Osteoblast (primary cell): Measurements from ENCODE around the gene GNL1. TPM values are rescaled to one million over a fixed set of nuclear protein-coding genes. Genes with fewer than 3 reads are reported as not detected.
A peak's percentile ranks its signal among the peaks of the same experiment; 100 is the strongest.

Experiments used
- DNase-seq: peaks from one replicate; pipeline ENCODE4 v3.0.0; 2011; ENCODE audit warnings: low spot score, mixed read lengths; ENCODE audit not compliant: insufficient read length; ENCODE audit errors: missing footprints
- H2AFZ ChIP-seq: 2 replicates; pipeline ENCODE4 v1.6.0; 2011; ENCODE audit warnings: mild to moderate bottlenecking, low read length
- H3K27ac ChIP-seq: 2 replicates; pipeline ENCODE4 v1.5.1; 2011; ENCODE audit warnings: mild to moderate bottlenecking, low read depth, low read length, moderate library complexity
- H3K27me3 ChIP-seq: 2 replicates; pipeline ENCODE4 v1.6.0; 2012; ENCODE audit warnings: mild to moderate bottlenecking, control low read depth, inconsistent platforms, low read length, moderate library complexity; ENCODE audit not compliant: insufficient read depth
- H3K36me3 ChIP-seq: 2 replicates; pipeline ENCODE4 v1.5.1; 2011; ENCODE audit warnings: mild to moderate bottlenecking, low read length, control low read depth, moderate library complexity; ENCODE audit not compliant: insufficient read depth
- H3K4me1 ChIP-seq: 2 replicates; pipeline ENCODE4 v1.5.1; 2011; ENCODE audit warnings: mild to moderate bottlenecking, low read length, control low read depth, moderate library complexity; ENCODE audit not compliant: insufficient read depth
- H3K4me2 ChIP-seq: 2 replicates; pipeline ENCODE4 v1.6.0; 2011; ENCODE audit warnings: mild to moderate bottlenecking, low read length; ENCODE audit not compliant: insufficient read depth
- H3K4me3 ChIP-seq: fragments of 200-600 bp; sonication (generic); 3 replicates; pipeline ENCODE4 v1.5.1; 2012; ENCODE audit warnings: mild to moderate bottlenecking, low read length, inconsistent platforms; ENCODE audit not compliant: insufficient read depth
- H3K79me2 ChIP-seq: 2 replicates; pipeline ENCODE4 v1.6.0; 2012; ENCODE audit warnings: mild to moderate bottlenecking, low read length, control low read depth, inconsistent platforms; ENCODE audit not compliant: insufficient read depth
- H3K9me3 ChIP-seq: 2 replicates; pipeline ENCODE4 v1.5.1; 2011; ENCODE audit warnings: low read depth, low read length, control low read depth
- H4K20me1 ChIP-seq: 2 replicates; pipeline ENCODE4 v1.6.0; 2012; ENCODE audit warnings: mild to moderate bottlenecking, low read length, control low read depth; ENCODE audit not compliant: insufficient read depth
- total RNA-seq: library from RNA; depleted of rRNA; stranded (reverse); fragments of >200 nt; gene quantifications from 2 replicates; pipeline ENCODE4 v1.2.3, GENCODE V29; 2012
- TF ChIP-seq, protein P1 (sequence below): IDR thresholded peaks from 2 replicates; pipeline ENCODE4 v1.5.1; 2011; ENCODE audit warnings: mild to moderate bottlenecking, low read depth, low read length, moderate library complexity; ENCODE audit errors: extremely low read depth

GNL1 gene
- total RNA-seq, 1 donor: 56.5 TPM

DNA sequence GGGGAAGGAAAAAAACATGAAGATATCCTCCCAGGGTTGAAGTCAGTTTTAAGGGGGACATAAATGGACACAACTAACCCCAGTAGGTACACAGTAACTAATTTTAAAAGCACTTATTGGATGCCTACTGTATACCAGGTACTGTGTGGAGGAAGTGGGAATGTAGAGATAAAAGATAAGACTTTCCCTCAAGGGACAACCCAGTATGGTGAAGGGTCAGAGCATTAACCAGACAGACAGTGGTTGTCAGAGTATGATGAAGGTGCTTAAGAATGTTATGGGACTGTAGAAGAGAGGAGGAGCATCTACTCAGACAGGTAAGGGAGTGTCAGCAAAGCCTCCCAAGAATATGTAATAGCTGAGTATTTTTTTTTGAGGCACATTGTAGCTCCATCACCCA, 15.9 kb upstream of the GNL1 start:
- Histone ChIP-seq H3K27ac (peak overlapping the region; percentile 98), H3K4me1 (peaks cover 23% of the 10 kb centered on the region)

DNA sequence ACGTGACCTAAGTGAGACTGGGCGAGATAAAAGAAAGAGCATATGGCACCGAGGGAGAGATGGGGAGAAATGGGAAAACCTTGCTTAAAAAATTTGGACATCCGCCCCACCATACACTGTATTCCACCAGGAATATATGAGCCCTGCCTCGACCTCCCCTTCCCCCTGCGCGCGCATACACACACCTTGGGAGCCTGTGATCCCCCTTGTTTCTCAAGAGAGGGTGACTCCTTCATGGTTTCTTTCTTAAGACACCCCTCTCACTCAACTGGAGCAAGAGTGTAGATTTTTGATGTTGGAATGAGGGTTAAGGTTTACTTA, 15.4 kb upstream of the GNL1 start:
- H3K36me3 ChIP-seq: peaks cover under 1% of the 10 kb centered on the region
- TF ChIP-seq, protein P1, sequence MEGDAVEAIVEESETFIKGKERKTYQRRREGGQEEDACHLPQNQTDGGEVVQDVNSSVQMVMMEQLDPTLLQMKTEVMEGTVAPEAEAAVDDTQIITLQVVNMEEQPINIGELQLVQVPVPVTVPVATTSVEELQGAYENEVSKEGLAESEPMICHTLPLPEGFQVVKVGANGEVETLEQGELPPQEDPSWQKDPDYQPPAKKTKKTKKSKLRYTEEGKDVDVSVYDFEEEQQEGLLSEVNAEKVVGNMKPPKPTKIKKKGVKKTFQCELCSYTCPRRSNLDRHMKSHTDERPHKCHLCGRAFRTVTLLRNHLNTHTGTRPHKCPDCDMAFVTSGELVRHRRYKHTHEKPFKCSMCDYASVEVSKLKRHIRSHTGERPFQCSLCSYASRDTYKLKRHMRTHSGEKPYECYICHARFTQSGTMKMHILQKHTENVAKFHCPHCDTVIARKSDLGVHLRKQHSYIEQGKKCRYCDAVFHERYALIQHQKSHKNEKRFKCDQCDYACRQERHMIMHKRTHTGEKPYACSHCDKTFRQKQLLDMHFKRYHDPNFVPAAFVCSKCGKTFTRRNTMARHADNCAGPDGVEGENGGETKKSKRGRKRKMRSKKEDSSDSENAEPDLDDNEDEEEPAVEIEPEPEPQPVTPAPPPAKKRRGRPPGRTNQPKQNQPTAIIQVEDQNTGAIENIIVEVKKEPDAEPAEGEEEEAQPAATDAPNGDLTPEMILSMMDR: no peak
- peak overlapping the region; percentile 96 for H3K4me2 ChIP-seq
- H3K27ac ChIP-seq: peak overlapping the region; percentile 98
- H3K79me2 ChIP-seq: peaks cover 53% of the 10 kb centered on the region
- no peak for DNase-seq
- peak overlapping the region; percentile 96 for H2AFZ ChIP-seq
- peaks cover 23% of the 10 kb centered on the region for H3K4me1 ChIP-seq
- peak overlapping the region; percentile 99 for H3K4me3 ChIP-seq
- peaks cover 41% of the 10 kb centered on the region for H4K20me1 ChIP-seq
- no peaks in the 10 kb centered on the region for H3K27me3 ChIP-seq
- no peaks in the 10 kb centered on the region for H3K9me3 ChIP-seq

More for the DNA sequence above, 15.9 kb upstream of the GNL1 start:
- Histone ChIP-seq H3K4me2 (peak overlapping the region; percentile 96), H3K36me3 (peaks cover 4% of the 10 kb centered on the region), H3K79me2 (peaks cover 56% of the 10 kb centered on the region), H3K4me3 (peak overlapping the region; percentile 99), H4K20me1 (peaks cover 45% of the 10 kb centered on the region), H3K27me3 (no peaks in the 10 kb centered on the region), H2AFZ (no peak overlapping the region), H3K9me3 (no peaks in the 10 kb centered on the region)
- no peak for DNase-seq
- TF ChIP-seq, protein P1: no peak

DNA sequence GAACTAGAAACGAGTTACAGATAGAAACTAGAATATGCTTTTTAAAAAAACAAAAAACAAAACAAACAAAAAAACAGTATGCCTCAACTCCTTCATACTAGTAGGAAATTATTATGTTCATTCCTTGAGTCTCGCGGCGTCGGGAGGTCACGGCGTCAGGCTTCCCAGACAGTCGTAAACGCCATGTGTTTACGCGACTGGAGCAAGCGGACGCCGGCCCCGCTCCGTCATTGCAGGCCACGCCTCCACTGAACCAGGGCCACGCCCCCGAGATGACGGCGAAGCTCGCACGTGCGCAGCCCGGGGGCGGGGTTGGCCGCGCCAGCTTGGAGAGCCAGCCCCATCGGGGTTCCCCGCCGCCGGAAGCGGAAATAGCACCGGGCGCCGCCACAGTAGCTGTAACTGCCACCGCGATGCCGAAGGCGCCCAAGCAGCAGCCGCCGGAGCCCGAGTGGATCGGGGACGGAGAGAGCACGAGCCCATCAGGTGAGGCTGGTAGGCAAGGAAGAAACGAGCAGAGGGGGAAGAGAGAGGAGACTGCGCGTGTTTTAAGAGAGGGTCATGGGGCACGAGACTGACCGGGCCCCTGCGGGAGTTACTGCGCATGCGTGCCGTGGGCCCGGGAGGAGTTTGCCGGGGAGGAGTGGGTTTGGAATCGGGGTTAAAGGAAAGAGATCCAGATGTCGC, 14.9 kb upstream of the GNL1 start, which contains the start of gene ABCF1:
TSS of gene ABCF1 (plus strand) at position 368 of the 687 bp plus-strand sequence. CDS start at position 414, 46 bp downstream.
- peaks cover 48% of the 10 kb centered on the region for H3K79me2 ChIP-seq
- peak within 1 kb of the TSS; percentile 98 for H2AFZ ChIP-seq
- peak within 1 kb of the TSS; percentile 98 for H3K27ac ChIP-seq
- peaks cover 23% of the 10 kb centered on the region for H3K4me1 ChIP-seq
- H3K4me3 ChIP-seq: peak within 1 kb of the TSS; percentile 99
- no peaks in the 10 kb centered on the region for H3K27me3 ChIP-seq
- DNase-seq: peak; percentile 99
- H3K9me3 ChIP-seq: no peaks in the 10 kb centered on the region
- H4K20me1 ChIP-seq: peaks cover 37% of the 10 kb centered on the region
- TF ChIP-seq, protein P1: no peak
- H3K4me2 ChIP-seq: peak within 1 kb of the TSS; percentile 96
- no peaks in the 10 kb centered on the region for H3K36me3 ChIP-seq

DNA sequence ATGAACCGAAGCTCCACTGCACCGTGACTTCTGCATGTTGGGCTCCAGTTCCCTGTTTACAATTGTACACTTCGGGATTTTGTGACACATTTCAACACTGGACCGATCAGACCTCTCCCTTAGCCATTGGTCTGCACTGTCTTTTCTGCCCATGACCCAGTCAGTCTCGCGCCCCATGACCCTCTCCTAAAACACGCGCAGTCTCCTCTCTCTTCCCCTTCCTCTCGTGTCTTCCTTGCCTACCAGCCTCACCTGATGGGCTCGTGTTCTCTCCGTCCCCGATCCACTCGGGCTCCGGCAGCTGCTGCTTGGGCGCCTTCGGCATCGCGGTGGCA, 14.4 kb upstream of the GNL1 start:
- DNase-seq: peak; percentile 82
- Histone ChIP-seq H2AFZ (peak overlapping the region; percentile 98), H3K4me1 (peaks cover 23% of the 10 kb centered on the region), H3K36me3 (no peaks in the 10 kb centered on the region), H4K20me1 (peaks cover 37% of the 10 kb centered on the region), H3K4me3 (peak overlapping the region; percentile 99), H3K79me2 (peaks cover 44% of the 10 kb centered on the region), H3K27me3 (no peaks in the 10 kb centered on the region), H3K27ac (peak overlapping the region; percentile 98), H3K9me3 (no peaks in the 10 kb centered on the region), H3K4me2 (peak overlapping the region; percentile 96)
- TF ChIP-seq, protein P1: no peak
